Measurements from ENCODE around the gene NFATC3. TPM values are rescaled to one million over a fixed set of nuclear protein-coding genes. Genes with fewer than 3 reads are reported as not detected.

Gene NFATC3
- total RNA-seq, 2 donors from 2014 or later: 15.5 to 19.5 TPM

GRCh38 chr16:68252383-68252782 is 167.2 kb downstream of the NFATC3 start:
- intact Hi-C loops (cut with DNase I): no loop called here
- H3K4me1 ChIP-seq: no peaks in the 10 kb centered on the region
- H3K27me3 ChIP-seq: no peaks in the 10 kb centered on the region
- H3K27ac ChIP-seq: no peak overlapping the region
- no peak overlapping the region for H3K4me3 ChIP-seq
- WGBS, 2 donors: 90 to 93% methylated on average over 5 of the region's 5 CpGs
- ATAC-seq (no peak), DNase-seq (no peak)
- peaks cover 0 to 5% of the 10 kb centered on the region in 2 donors for H3K36me3 ChIP-seq (replicated peaks in 1 of 2; ENCODE audit: insufficient read depth in 1 of 2, low read depth in 2 of 2)
- H3K9me3 ChIP-seq: no peaks in the 10 kb centered on the region
- TF ChIP-seq CTCF (IDR thresholded peaks at IDR 0.05) (no peak), POLR2A (IDR thresholded peaks at IDR 0.05) (no peak)

- intact Hi-C loops (cut with DNase I): no loop called here
- 81 to 92% methylated on average over 4 of the region's 4 CpGs for WGBS, 2 donors
- ATAC-seq: no peak
- TF ChIP-seq POLR2A (IDR thresholded peaks at IDR 0.05) (no peak), CTCF (IDR thresholded peaks at IDR 0.05) (no peak)
- no peak overlapping the region for H3K4me3 ChIP-seq
- no peaks in the 10 kb centered on the region for H3K9me3 ChIP-seq
- no peak for DNase-seq
- no peak overlapping the region for H3K27ac ChIP-seq
- no peaks in the 10 kb centered on the region for H3K4me1 ChIP-seq
- peaks cover 0 to 5% of the 10 kb centered on the region in 2 donors for H3K36me3 ChIP-seq (replicated peaks in 1 of 2; ENCODE audit: insufficient read depth in 1 of 2, low read depth in 2 of 2)
- H3K27me3 ChIP-seq: no peaks in the 10 kb centered on the region
Observed at GRCh38 chr16:68253721-68254120, 168.6 kb downstream of the NFATC3 start.

GRCh38 chr16:68255712-68256111 is 170.5 kb downstream of the NFATC3 start:
- Histone ChIP-seq H3K27ac (no peak overlapping the region), H3K36me3 (replicated peaks in 1 of 2; ENCODE audit: insufficient read depth in 1 of 2, low read depth in 2 of 2) (peaks cover 0 to 3% of the 10 kb centered on the region in 2 donors), H3K9me3 (no peaks in the 10 kb centered on the region), H3K4me3 (no peak overlapping the region), H3K4me1 (no peaks in the 10 kb centered on the region), H3K27me3 (no peaks in the 10 kb centered on the region)
- intact Hi-C loops (cut with DNase I): no loop called here
- ATAC-seq (no peak), DNase-seq (no peak)
- 87 to 94% methylated on average over 9 to 17 of the region's 18 CpGs for WGBS, 2 donors
- no peak for TF ChIP-seq CTCF (IDR thresholded peaks at IDR 0.05)
- TF ChIP-seq POLR2A (IDR thresholded peaks at IDR 0.05): no peak

GRCh38 chr16:68257251-68257905 is 172.2 kb downstream of the NFATC3 start:
- Histone ChIP-seq H3K4me1 (no peaks in the 10 kb centered on the region), H3K4me3 (no peak overlapping the region), H3K27ac (no peak overlapping the region), H3K27me3 (no peaks in the 10 kb centered on the region), H3K36me3 (replicated peaks in 1 of 2; ENCODE audit: insufficient read depth in 1 of 2, low read depth in 2 of 2) (peaks cover 0 to 3% of the 10 kb centered on the region in 2 donors), H3K9me3 (no peaks in the 10 kb centered on the region)
- TF ChIP-seq CTCF (IDR thresholded peaks at IDR 0.05) (no peak), POLR2A (IDR thresholded peaks at IDR 0.05) (no peak)
- ATAC-seq: no peak
- DNase-seq: no peak
- intact Hi-C loops (cut with DNase I): no loop called here
- WGBS, 2 donors: 76 to 83% methylated on average over 3 to 6 of the region's 6 CpGs

All from body of pancreas (tissue), 4 donors.